ACHN (cell line): Measurements from ENCODE around the gene GNG13.
A peak's percentile ranks its signal among the peaks of the same experiment; 100 is the strongest.

Experiments
- DNase-seq: peaks from one replicate; pipeline ENCODE4 v3.0.0-alpha.2; 2015
- in situ Hi-C: cut with HindIII; loops from 2 replicates; pipeline ENCODE4 v1.10.0; 2017; ENCODE audit warnings: low sequenced_read_pairs, low pct_ligation_motif_present, low pct_unique_long_range_greater_than_20kb

The GNG13 gene

GRCh38 chr16:800834-801511, 439 bp upstream of the GNG13 start:
- in situ Hi-C loops = no loop called here
- DNase-seq = no peak

GRCh38 chr16:799111-799947, 1.2 kb downstream of the GNG13 start:
- in situ Hi-C loops = no loop called here
- DNase-seq = no peak

- in situ Hi-C loops = no loop called here
- no peak for DNase-seq
Measured at GRCh38 chr16:798666-799065, 1.9 kb downstream of the GNG13 start.

GRCh38 chr16:797686-798085, 2.8 kb downstream of the GNG13 start:
- DNase-seq = no peak
- in situ Hi-C loops = no loop called here

GRCh38 chr16:797120-797420, 3.5 kb downstream of the GNG13 start:
- in situ Hi-C loops = no loop called here
- no peak for DNase-seq

GRCh38 chr16:796296-797119, 4.0 kb downstream of the GNG13 start:
- no peak for DNase-seq
- in situ Hi-C loops = no loop called here

- no peak for DNase-seq
- in situ Hi-C loops = no loop called here
Measured at GRCh38 chr16:795580-796229, 4.8 kb downstream of the GNG13 start.

GRCh38 chr16:794853-795466, 5.6 kb downstream of the GNG13 start:
- no peak for DNase-seq
- in situ Hi-C loops = no loop called here

- no peak for DNase-seq
- in situ Hi-C loops = no loop called here
Measured at GRCh38 chr16:794091-794822, 6.3 kb downstream of the GNG13 start.

- in situ Hi-C loops = no loop called here
- DNase-seq = no peak
Measured at GRCh38 chr16:793414-793813, 7.1 kb downstream of the GNG13 start.

- no peak for DNase-seq
- in situ Hi-C loops = no loop called here
Measured at GRCh38 chr16:792221-792995, 8.1 kb downstream of the GNG13 start.

- in situ Hi-C loops = no loop called here
- no peak for DNase-seq
Measured at GRCh38 chr16:791131-791530, 9.4 kb downstream of the GNG13 start.

GRCh38 chr16:790086-790485, 10.4 kb downstream of the GNG13 start:
- no peak for DNase-seq
- in situ Hi-C loops = no loop called here

- DNase-seq = no peak
- in situ Hi-C loops = no loop called here
Measured at GRCh38 chr16:789191-789850, 11.2 kb downstream of the GNG13 start.

GRCh38 chr16:788399-789126, 12.0 kb downstream of the GNG13 start, which contains the start of gene CHTF18:
Gene CHTF18 (plus strand): TSS chr16:788620. CDS start chr16:788685, 65 bp downstream.
- in situ Hi-C loops = no loop called here
- DNase-seq = peak; percentile 93

- in situ Hi-C loops = no loop called here
- DNase-seq = no peak
Measured at GRCh38 chr16:787978-788398, 12.5 kb downstream of the GNG13 start, which contains the start of gene RPUSD1. Gene RPUSD1 (minus strand): TSS chr16:788381. CDS start chr16:787737, 644 bp downstream.
